ENCODE results near the gene AHR.
"Not testable (repeated sequence)": the region's sequence is repeated elsewhere in the genome, so short reads cannot be mapped to it uniquely, and the experiment has no call there.

Gene AHR

DNA sequence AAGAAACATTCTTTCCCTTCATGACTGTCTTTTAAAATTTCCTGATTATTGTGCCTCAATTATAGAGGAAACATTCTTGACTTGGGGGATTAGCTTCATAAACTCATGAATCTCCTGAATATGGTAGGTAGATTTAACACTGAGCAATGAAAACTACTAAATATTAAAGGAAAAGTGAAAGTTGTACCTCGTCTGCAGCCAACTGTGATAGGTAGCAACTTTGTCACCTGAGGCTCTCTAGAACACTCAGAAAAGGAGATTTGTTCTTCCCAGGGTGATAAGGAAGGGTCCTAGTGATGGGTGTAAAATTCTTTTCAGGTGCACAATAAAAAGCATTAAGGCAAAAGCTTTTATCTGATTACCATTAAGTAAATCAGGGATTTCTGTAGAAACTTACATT, 78.1 kb downstream of the AHR start:
- no peak for DNase-seq (ENCODE audit: low read depth in 2 of 2)

DNA sequence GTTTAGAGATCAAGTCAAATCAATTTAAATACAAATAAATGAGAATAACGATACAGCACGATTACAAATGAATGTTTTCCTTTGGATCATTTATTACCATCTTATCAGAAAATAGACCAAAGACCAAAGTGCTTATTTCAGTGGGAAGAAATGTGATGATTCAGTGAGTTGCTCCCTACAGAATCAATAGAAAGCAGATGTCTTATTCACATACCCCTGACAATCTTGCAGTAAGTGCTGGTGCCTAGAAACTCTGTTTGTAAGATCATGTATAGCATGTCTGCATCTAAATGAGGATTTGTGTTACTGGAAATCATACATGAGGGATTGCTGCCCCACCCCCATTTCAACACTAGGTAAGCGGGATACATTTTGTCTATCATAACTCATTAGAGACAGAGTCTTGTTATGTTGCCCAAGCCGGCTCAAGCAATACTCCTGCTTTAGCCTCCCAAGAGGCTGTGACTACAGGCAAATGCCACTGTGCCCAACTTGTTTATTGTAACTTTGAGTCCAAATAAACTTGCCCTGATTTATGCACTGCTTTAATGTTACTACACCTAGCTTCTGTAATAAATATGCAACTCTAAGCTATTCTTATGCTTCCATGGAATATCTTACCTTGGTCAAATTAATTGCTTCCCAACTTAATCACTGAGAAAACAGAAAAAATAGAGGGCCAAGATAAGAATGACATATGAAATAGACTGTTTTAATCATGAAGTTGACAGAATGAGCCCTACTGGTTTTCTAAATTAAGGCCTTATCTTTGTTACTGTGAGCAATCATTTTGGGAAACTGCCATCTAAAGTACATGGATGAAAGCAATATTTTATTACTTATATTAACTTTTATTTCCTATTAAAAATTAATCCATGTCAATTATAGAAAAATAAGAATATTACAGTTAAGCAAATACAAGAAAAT, 82.5 kb downstream of the AHR start:
- DNase-seq (ENCODE audit: low read depth in 2 of 2), result no peak

GRCh38 chr7:17382408-17383354, 84.2 kb downstream of the AHR start:
- DNase-seq (ENCODE audit: low read depth in 2 of 2), result not testable (repeated sequence)

DNA sequence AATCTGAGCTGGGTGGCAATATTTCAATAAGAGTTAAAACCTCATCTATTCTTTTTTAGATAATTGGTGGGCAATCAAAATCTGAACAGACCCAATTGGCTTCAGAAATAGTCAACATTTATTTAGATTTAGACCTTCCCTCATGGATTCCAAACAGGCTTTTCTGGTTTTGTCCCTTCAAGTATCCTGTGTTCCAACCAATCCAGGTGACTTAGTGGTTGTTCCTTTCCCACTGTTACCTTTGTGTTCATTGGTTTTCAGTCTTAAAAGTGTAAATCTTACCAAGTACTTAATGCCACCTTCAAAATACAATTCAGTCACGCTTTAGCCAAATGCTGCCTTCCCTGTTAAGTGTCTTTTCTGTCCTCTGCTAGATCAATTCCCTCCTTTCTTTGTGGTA, 85.9 kb downstream of the AHR start:
- DNase-seq (ENCODE audit: low read depth in 2 of 2), result no peak

DNA sequence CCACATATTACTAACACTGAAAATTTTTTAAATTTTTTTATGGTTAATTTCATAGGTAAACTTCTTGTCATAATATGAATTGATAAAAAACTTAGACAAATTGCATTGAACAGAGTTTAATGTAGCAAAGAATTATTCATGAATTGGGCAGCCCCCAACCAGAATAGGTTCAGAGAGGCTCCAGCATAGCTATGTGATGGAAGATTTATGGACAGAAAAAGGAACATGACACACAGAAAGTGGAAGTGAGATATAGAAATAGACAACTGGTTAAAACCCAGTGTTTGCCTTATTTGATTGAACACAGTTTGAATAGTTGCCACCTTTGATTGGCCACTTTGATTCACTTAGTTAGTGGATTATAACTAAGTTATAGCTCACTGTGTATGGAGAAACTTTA, 87.2 kb downstream of the AHR start:
- no peak for DNase-seq (ENCODE audit: low read depth in 2 of 2)

- no peak for DNase-seq (ENCODE audit: low read depth in 2 of 2)
These were observed 91.9 kb downstream of the AHR start for GRCh38 chr7:17390392-17390791.

GRCh38 chr7:17391366-17391765, 92.9 kb downstream of the AHR start:
- DNase-seq (ENCODE audit: low read depth in 2 of 2), result no peak

DNA sequence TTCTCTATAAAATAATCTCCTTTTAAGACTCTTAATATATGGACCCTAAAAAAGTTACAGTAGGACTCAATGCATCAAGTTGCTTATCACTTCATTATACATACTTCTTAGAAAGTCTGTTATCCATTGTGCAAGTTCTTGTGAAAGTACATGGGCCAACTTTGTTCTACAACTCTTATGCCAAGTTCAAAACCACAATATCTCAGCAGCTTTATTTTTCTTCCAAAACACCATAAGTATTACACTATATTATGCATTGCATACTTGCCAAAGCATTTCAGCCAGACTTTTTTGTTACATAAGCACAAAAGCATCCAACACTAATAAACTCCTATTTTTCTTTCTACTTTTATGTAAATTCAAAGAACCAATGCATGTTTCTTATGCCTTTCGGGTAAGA, 94.4 kb downstream of the AHR start:
- no peak for DNase-seq (ENCODE audit: low read depth in 2 of 2)

GRCh38 chr7:17394563-17394962, 96.1 kb downstream of the AHR start:
- DNase-seq (ENCODE audit: low read depth in 2 of 2), result not testable (repeated sequence)
